Psoas muscle (tissue), 8 donors: Measurements from ENCODE around the gene KMT2A. TPM values are rescaled to one million over a fixed set of nuclear protein-coding genes. Genes with fewer than 3 reads are reported as not detected.

ENCODE experiments used
- ATAC-seq, 4 donors: fragments of 200-7000 bp; cut with Tn5 transposase; one replicate each; pipeline ENCODE4 v1.9.1; 2020; ENCODE audit warnings: moderate library complexity in 3 of 4, mild to moderate bottlenecking in 2 of 4
- DNase-seq, 2 donors: peaks; one replicate each; pipeline ENCODE4 v3.0.0-alpha.2; 2020
- H3K27ac ChIP-seq: fragments of 200-600 bp; one replicate; pipeline ENCODE4 v1.8.0; 2022
- H3K27me3 ChIP-seq, 3 donors: fragments of 200-600 bp in 1 of 3; one replicate each; pipeline versions ENCODE4 v1.6.1 to v1.8.0; 2013 to 2022; ENCODE audit warnings: low read length in 2 of 3, mild to moderate bottlenecking in 2 of 3, moderate library complexity in 1 of 3; ENCODE audit not compliant: insufficient read depth in 3 of 3
- H3K36me3 ChIP-seq, 2 donors: fragments of 200-600 bp in 1 of 2; one replicate each; pipeline versions ENCODE4 v1.6.1 to v1.8.0; 2013 to 2022; ENCODE audit warnings: low read depth in 1 of 2, mild to moderate bottlenecking in 1 of 2, moderate library complexity in 1 of 2; ENCODE audit not compliant: insufficient read depth in 1 of 2
- H3K4me1 ChIP-seq: fragments of 200-600 bp; one replicate; pipeline ENCODE4 v1.8.0; 2022
- H3K4me3 ChIP-seq: fragments of 200-600 bp; one replicate; pipeline ENCODE4 v1.8.0; 2022; ENCODE audit warnings: mild to moderate bottlenecking
- H3K9me3 ChIP-seq: fragments of 200-600 bp; one replicate; pipeline ENCODE4 v1.8.0; 2022
- WGBS, 3 donors: extraction: QIAGEN DNeasy Blood & Tissue Kit; methylation state at CpG; one replicate each; pipeline versions ENCODE4 v1.1.6 to v1.1.7; 2013; 5-methylcytosine and 5-hydroxymethylcytosine counted together
- intact Hi-C, 2 donors: fragments of 100-400 bp; cut with DNase I; formaldehyde crosslinking; loops; one replicate each; pipeline versions ENCODE4 v1.11.0 to v1.14.2; 2022
- polyA plus RNA-seq, 3 donors: library from polyadenylated mRNA; stranded (reverse); fragments of 200-250 nt; gene quantifications; one replicate each; pipeline ENCODE4 v1.2.3, GENCODE V29; 2013
- total RNA-seq, 4 donors: library from RNA; stranded (reverse); fragmentation: NEBNext Ultra II Directional in 2 of 4; extraction: Animal tissue kit (Norgen Biotek cat#: 25700) in 2 of 4; gene quantifications; one replicate each; pipeline versions ENCODE4 v1.2.1 to v1.2.4, GENCODE V29; 2021 to 2023
- TF ChIP-seq, protein P1 (sequence below): fragments of 200-600 bp; IDR thresholded peaks from one replicate; pipeline ENCODE4 v1.8.0; 2022; ENCODE audit warnings: antibody characterized with exemption
- donor health status: healthy with polysubstance abuse.
- donor health status: DM: no; HTN: no; CAD: no; lungs with moderate emphysema.
- donor health status: Bipolar disorder and iron deficiency.
- donor health status: healthy.
- donor health status: DM: yes; HTN: yes; CAD: no.
- donor health status: DM: no; HTN: no; CAD: no.
- donor health status: DM: no; HTN: no; CAD: no.
- donor health status: DM: yes; HTN: yes; CAD: no.

KMT2A gene
- total and polyA plus RNA-seq, 7 donors, result 3.1 to 27.3 (median 18.1) TPM

GRCh38 chr11:118436639-118437207 lies 431 bp downstream of the KMT2A start:
- Histone ChIP-seq H3K9me3 (no peaks in the 10 kb centered on the region), H3K4me3 (peak overlapping the region; percentile 97), H3K27ac (peak overlapping the region; percentile 80), H3K4me1 (peaks cover 41% of the 10 kb centered on the region), H3K27me3 (no peaks in the 10 kb centered on the region), H3K36me3 (peaks cover 0 to 3% of the 10 kb centered on the region in 2 donors)
- TF ChIP-seq, protein P1, sequence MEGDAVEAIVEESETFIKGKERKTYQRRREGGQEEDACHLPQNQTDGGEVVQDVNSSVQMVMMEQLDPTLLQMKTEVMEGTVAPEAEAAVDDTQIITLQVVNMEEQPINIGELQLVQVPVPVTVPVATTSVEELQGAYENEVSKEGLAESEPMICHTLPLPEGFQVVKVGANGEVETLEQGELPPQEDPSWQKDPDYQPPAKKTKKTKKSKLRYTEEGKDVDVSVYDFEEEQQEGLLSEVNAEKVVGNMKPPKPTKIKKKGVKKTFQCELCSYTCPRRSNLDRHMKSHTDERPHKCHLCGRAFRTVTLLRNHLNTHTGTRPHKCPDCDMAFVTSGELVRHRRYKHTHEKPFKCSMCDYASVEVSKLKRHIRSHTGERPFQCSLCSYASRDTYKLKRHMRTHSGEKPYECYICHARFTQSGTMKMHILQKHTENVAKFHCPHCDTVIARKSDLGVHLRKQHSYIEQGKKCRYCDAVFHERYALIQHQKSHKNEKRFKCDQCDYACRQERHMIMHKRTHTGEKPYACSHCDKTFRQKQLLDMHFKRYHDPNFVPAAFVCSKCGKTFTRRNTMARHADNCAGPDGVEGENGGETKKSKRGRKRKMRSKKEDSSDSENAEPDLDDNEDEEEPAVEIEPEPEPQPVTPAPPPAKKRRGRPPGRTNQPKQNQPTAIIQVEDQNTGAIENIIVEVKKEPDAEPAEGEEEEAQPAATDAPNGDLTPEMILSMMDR, result no peak
- intact Hi-C loops, result loop anchor here (5.0 kb wide), 1 partner anchor 34 kb away; the partner anchor contains the start of gene ATP5MG (in 2 of the 2)
- ATAC-seq, result peak in 1 of 4 donors; percentile 5
- WGBS, 3 donors, result 0 to 2% (median 0%) methylated on average over 17 to 50 of the region's 55 CpGs
- peak; percentile 36 to 61 for DNase-seq

DNA sequence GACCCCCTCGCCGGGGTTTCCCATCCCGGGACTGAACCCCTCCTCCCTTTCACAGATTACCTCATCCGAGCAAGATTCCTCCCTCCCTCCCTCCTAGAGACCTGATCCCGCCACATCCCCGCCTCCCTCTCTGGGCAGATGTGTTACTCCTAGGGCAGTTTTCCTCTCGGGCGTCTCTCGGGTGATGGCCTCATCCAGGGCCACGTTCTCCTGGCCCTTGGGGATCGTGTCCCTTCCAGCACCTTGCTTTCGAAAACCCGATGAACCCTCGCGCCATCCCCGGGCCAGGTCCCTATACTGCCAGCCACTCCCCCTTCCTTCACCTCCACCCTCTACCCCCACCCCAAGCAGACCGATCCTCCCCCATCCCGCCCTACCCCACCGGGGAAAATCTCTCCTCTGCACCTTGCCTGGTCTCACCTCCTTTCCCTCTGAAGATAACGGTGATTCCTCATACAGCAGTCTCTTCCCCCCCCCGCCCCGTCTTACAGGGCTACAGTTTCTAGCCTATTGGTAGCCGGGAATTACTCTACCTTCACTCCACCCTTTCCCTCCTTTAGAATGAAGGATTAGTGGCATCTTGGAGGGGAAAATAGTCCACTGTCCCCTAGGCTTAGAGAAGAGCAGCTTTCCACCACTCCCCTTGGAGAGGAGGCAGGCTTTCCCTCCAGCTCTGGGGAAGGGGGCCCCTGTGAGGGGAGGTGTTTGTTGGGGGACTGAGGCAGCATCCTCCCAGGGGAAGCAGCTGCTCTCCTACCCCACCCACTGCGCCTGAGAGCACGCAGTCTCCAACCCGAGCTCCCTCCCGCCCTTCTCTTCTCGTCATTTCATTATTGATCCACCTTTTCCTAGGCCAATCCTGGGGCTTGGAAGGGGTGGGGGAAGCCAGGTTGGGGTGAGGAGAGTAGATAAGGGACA lies 1.2 kb downstream of the KMT2A start:
- TF ChIP-seq, protein P1, result no peak
- Histone ChIP-seq H3K4me1 (peaks cover 48% of the 10 kb centered on the region), H3K27ac (peak overlapping the region; percentile 80), H3K9me3 (no peaks in the 10 kb centered on the region), H3K36me3 (peaks cover 0 to 3% of the 10 kb centered on the region in 2 donors), H3K4me3 (peak overlapping the region; percentile 97), H3K27me3 (no peaks in the 10 kb centered on the region)
- DNase-seq (peak; percentile 25 to 57), ATAC-seq (no peak)
- 1 to 5% (median 3%) methylated on average over 26 to 28 of the region's 28 CpGs for whole genome bisulfite sequencing, 3 donors
- intact Hi-C loops, result loop anchor here (5.0 kb wide), 1 partner anchor 35 kb away; the partner anchor contains the start of gene ATP5MG (in 2 of the 2)

- intact Hi-C loops, result loop anchor here (5.0 kb wide), 1 partner anchor 36 kb away; the partner anchor contains the start of gene ATP5MG (in 2 of the 2)
- DNase-seq (peak in 1 of 2 donors; percentile 14), ATAC-seq (no peak)
- H3K27ac ChIP-seq, result peak overlapping the region; percentile 80
- H3K4me1 ChIP-seq, result peaks cover 57% of the 10 kb centered on the region
- peaks cover 0 to 3% of the 10 kb centered on the region in 2 donors for H3K36me3 ChIP-seq
- H3K9me3 ChIP-seq, result no peaks in the 10 kb centered on the region
- TF ChIP-seq, protein P1, result no peak
- WGBS, 3 donors, result 17 to 30% (median 18%) methylated on average over 14 of the region's 14 CpGs
- H3K27me3 ChIP-seq, result no peaks in the 10 kb centered on the region
- peak overlapping the region; percentile 97 for H3K4me3 ChIP-seq
These were observed 2.1 kb downstream of the KMT2A start for GRCh38 chr11:118438314-118438931.

- no peaks in the 10 kb centered on the region for H3K27me3 ChIP-seq
- H3K27ac ChIP-seq, result no peak overlapping the region
- peaks cover 0 to 3% of the 10 kb centered on the region in 2 donors for H3K36me3 ChIP-seq
- H3K4me3 ChIP-seq, result no peak overlapping the region
- intact Hi-C loops, result loop anchor here (5.0 kb wide), 1 partner anchor 37 kb away; the partner anchor contains the start of gene ATP5MG (in 2 of the 2)
- H3K4me1 ChIP-seq, result peaks cover 54% of the 10 kb centered on the region
- DNase-seq (no peak), ATAC-seq (no peak)
- H3K9me3 ChIP-seq, result no peaks in the 10 kb centered on the region
- TF ChIP-seq, protein P1, result no peak
These were observed 3.4 kb downstream of the KMT2A start for GRCh38 chr11:118439646-118440045.
